HCT116 (cell line): ENCODE data around the gene UBE2G2. TPM values are rescaled to one million over a fixed set of nuclear protein-coding genes. Genes with fewer than 3 reads are reported as not detected.

Source experiments
- ATAC-seq: fragments of 200-7000 bp; cut with Tn5 transposase; 2 replicates; pipeline ENCODE4 v1.9.1; 2020; ENCODE audit warnings: mild to moderate bottlenecking, moderate library complexity
- BruUV-seq: library from RNA; stranded (reverse); fragments of 400-500 nt; replicated peaks from 2 replicates; lab custom pipeline; 2021; lab: Mats Ljungman, UMichigan
- CTCF ChIA-PET: fragments of 300-600 bp; sonication (Branson Sonifier 250); formaldehyde crosslinking; loops from one replicate; lab custom pipeline; 2021; ENCODE audit warnings: antibody characterized with exemption; lab: Charles Lee
- POLR2A ChIA-PET: fragments of 300-600, 350-600 bp; sonication (Branson Sonifier 250); formaldehyde crosslinking; loops from one replicate; lab custom pipeline; 2021; ENCODE audit warnings: antibody characterized with exemption; lab: Charles Lee
- RAD21 ChIA-PET, 2 experiments: fragments of 300-600 bp; sonication (Branson Sonifier 250); formaldehyde crosslinking; loops; one replicate each; lab custom pipeline; 2023; ENCODE audit warnings: low total read pairs in 2 of 2; ENCODE audit not compliant: uncharacterized antibody in 2 of 2, unreplicated experiment in 2 of 2, low non-redundant PET in 1 of 2; lab: Charles Lee
- DNase-seq: peaks from one replicate; pipeline ENCODE4 v3.0.0-alpha.2; 2010; ENCODE audit warnings: low read depth, low spot score
- H2AFZ ChIP-seq: fragments of 200-600 bp; shearing (Covaris generic), sonication (generic); 2 replicates; pipeline ENCODE4 v1.6.1; 2017; ENCODE audit warnings: low read depth, mixed run types, mixed read lengths, antibody characterized with exemption, low read length; ENCODE audit not compliant: poor library complexity, severe bottlenecking
- H3K27ac ChIP-seq: 2 replicates; pipeline ENCODE4 v1.5.1; 2012; ENCODE audit warnings: low read depth, low read length
- H3K27me3 ChIP-seq: fragments of 200-600 bp; sonication (generic); 2 replicates; pipeline ENCODE4 v1.6.1; 2016; ENCODE audit warnings: mixed run types, low read length, mixed read lengths; ENCODE audit not compliant: insufficient read depth
- H3K36me3 ChIP-seq, 2 experiments: fragments of 200-500 bp in 1 of 2; fragments of 200-600 bp in 1 of 2; sonication (Bioruptor generic) in 1 of 2; sonication (generic) in 1 of 2; 2 replicates each; pipeline versions ENCODE4 v1.5.1 to v1.6.1; 2014 to 2016; ENCODE audit warnings: low read length in 2 of 2, inconsistent platforms in 1 of 2, mixed read lengths in 1 of 2, mixed run types in 1 of 2; ENCODE audit not compliant: insufficient read depth in 2 of 2, control insufficient read depth in 1 of 2
- H3K4me1 ChIP-seq, 2 experiments: fragments of 200-600 bp in 1 of 2; sonication (generic) in 1 of 2; 2 replicates each; pipeline versions ENCODE4 v1.5.1 to v1.6.1; 2012 to 2017; ENCODE audit warnings: low read length in 2 of 2, inconsistent platforms in 1 of 2, mild to moderate bottlenecking in 1 of 2, mixed read lengths in 1 of 2, mixed run types in 1 of 2, moderate library complexity in 1 of 2; ENCODE audit not compliant: insufficient read depth in 2 of 2, control insufficient read depth in 1 of 2
- H3K4me2 ChIP-seq: fragments of 200-600 bp; sonication (generic); 2 replicates; pipeline ENCODE4 v1.6.1; 2017; ENCODE audit warnings: mixed run types, low read length, mixed read lengths
- H3K4me3 ChIP-seq, 2 experiments: fragments of 200-600 bp in 1 of 2; sonication (generic) in 1 of 2; replicated peaks in 1 of 2; 2 replicates each; pipeline ENCODE4 v1.5.1; 2011 to 2016; ENCODE audit warnings: low read length in 2 of 2, control low read depth in 1 of 2, low read depth in 1 of 2, mild to moderate bottlenecking in 1 of 2, mixed read lengths in 1 of 2, mixed run types in 1 of 2
- H3K79me2 ChIP-seq: fragments of 200-600 bp; sonication (generic); 2 replicates; pipeline ENCODE4 v1.6.1; 2017; ENCODE audit warnings: mild to moderate bottlenecking, mixed run types, low read length, moderate library complexity, mixed read lengths; ENCODE audit not compliant: insufficient read depth
- H3K9ac ChIP-seq: fragments of 200-600 bp; sonication (generic); 2 replicates; pipeline ENCODE4 v1.6.1; 2016; ENCODE audit warnings: low read length, mixed read lengths
- H3K9me2 ChIP-seq: fragments of 200-600 bp; sonication (generic), shearing (Covaris generic); 2 replicates; pipeline ENCODE4 v1.6.1; 2017; ENCODE audit warnings: mixed run types, mild to moderate bottlenecking, moderate library complexity; ENCODE audit not compliant: insufficient read depth
- H3K9me3 ChIP-seq, 2 experiments: fragments of 200-500 bp in 1 of 2; fragments of 200-600 bp in 1 of 2; sonication (Bioruptor generic) in 1 of 2; sonication (generic) in 1 of 2; 2 replicates each; pipeline ENCODE4 v1.6.1; 2014 to 2017; ENCODE audit warnings: low read length in 2 of 2, mixed read lengths in 2 of 2, inconsistent platforms in 1 of 2, low read depth in 1 of 2, mild to moderate bottlenecking in 1 of 2, mixed run types in 1 of 2, moderate library complexity in 1 of 2; ENCODE audit not compliant: control insufficient read depth in 1 of 2, insufficient read depth in 1 of 2
- H4K20me1 ChIP-seq: fragments of 200-600 bp; sonication (generic), shearing (Covaris generic); 2 replicates; pipeline ENCODE4 v1.6.1; 2017; ENCODE audit warnings: mixed run types, mild to moderate bottlenecking, moderate library complexity; ENCODE audit not compliant: insufficient read depth
- ATF3 ChIP-seq: IDR thresholded peaks from 2 replicates; pipeline ENCODE4 v1.6.1; 2012
- CBX3 ChIP-seq: IDR thresholded peaks from 2 replicates; pipeline ENCODE4 v1.6.1; 2012; ENCODE audit warnings: low read depth
- CEBPB ChIP-seq: IDR thresholded peaks from 2 replicates; pipeline ENCODE4 v1.6.1; 2012; ENCODE audit warnings: low read depth
- EGR1 ChIP-seq: IDR thresholded peaks from 2 replicates; pipeline ENCODE4 v1.6.1; 2012; ENCODE audit warnings: low read depth
- ELF1 ChIP-seq: IDR thresholded peaks from 2 replicates; pipeline ENCODE4 v1.6.1; 2012; ENCODE audit warnings: low read depth, borderline replicate concordance
- EZH2 ChIP-seq: fragments of 200-600 bp; sonication (generic); IDR thresholded peaks from 2 replicates; pipeline ENCODE4 v1.6.1; 2017; ENCODE audit warnings: antibody characterized with exemption, mixed run types
- EZH2phosphoT487 ChIP-seq: fragments of 200-600 bp; IDR thresholded peaks from 2 replicates; pipeline ENCODE4 v1.6.1; 2018; ENCODE audit warnings: antibody characterized with exemption, borderline replicate concordance
- FOSL1 ChIP-seq: IDR thresholded peaks from 2 replicates; pipeline ENCODE4 v1.6.1; 2012; ENCODE audit warnings: low read depth
- MAX ChIP-seq: IDR thresholded peaks from 2 replicates; pipeline ENCODE4 v1.6.1; 2012
- POLR2A ChIP-seq: IDR thresholded peaks from 2 replicates; pipeline ENCODE4 v1.7.0; 2011; ENCODE audit warnings: borderline replicate concordance; ENCODE audit not compliant: insufficient read depth, insufficient read length; ENCODE audit errors: extremely low read depth
- RAD21 ChIP-seq: IDR thresholded peaks from 2 replicates; pipeline ENCODE4 v1.6.1; 2012; ENCODE audit warnings: low read depth, mild to moderate bottlenecking
- SP1 ChIP-seq: IDR thresholded peaks from 2 replicates; pipeline ENCODE4 v1.6.1; 2012; ENCODE audit warnings: low read depth
- TCF7L2 ChIP-seq: IDR thresholded peaks from 2 replicates; pipeline ENCODE4 v1.7.0; 2011; ENCODE audit warnings: borderline replicate concordance, inconsistent platforms; ENCODE audit not compliant: insufficient read depth, insufficient read length; ENCODE audit errors: extremely low read depth
- ZFX ChIP-seq: fragments of 450-650 bp; IDR thresholded peaks from 2 replicates; pipeline ENCODE4 v1.6.1; 2017
- ZNF274 ChIP-seq: fragments of 200-500 bp; sonication (Bioruptor generic); IDR thresholded peaks from 2 replicates; pipeline ENCODE4 v1.6.1; 2014; ENCODE audit warnings: mild to moderate bottlenecking, low read depth, low read length, inconsistent platforms
- intact Hi-C: fragments of 100-400 bp; cut with micrococcal nuclease; formaldehyde crosslinking; loops from 2 replicates; pipeline ENCODE4 v1.10.0; 2022
- total RNA-seq: library from RNA; stranded (reverse); gene quantifications from one replicate; pipeline ENCODE4 v1.2.1, GENCODE V29; 2021; ENCODE audit not compliant: unreplicated experiment
- TF ChIP-seq, protein P1 (sequence below): IDR thresholded peaks from 2 replicates; pipeline ENCODE4 v1.6.1; 2011; ENCODE audit warnings: mild to moderate bottlenecking, low read length, moderate library complexity; ENCODE audit not compliant: insufficient replicate concordance; ENCODE audit errors: extremely low read depth
- TF ChIP-seq, protein P2 (sequence below), 3 experiments: fragments of 200-600 bp in 1 of 3; sonication (generic) in 1 of 3; IDR thresholded peaks in 2 of 3; conservative IDR thresholded peaks in 1 of 3; 2 replicates each; pipeline ENCODE4 v1.5.1; 2012 to 2017; ENCODE audit warnings: low read depth in 2 of 3, low read length in 2 of 3, antibody characterized with exemption in 1 of 3, borderline replicate concordance in 1 of 3, control low read depth in 1 of 3, mild to moderate bottlenecking in 1 of 3, mixed read lengths in 1 of 3, mixed run types in 1 of 3, moderate library complexity in 1 of 3; ENCODE audit not compliant: insufficient read depth in 1 of 3

The UBE2G2 gene
- total RNA-seq, 1 experiment from 2014 or later, result 86.5 TPM

DNA sequence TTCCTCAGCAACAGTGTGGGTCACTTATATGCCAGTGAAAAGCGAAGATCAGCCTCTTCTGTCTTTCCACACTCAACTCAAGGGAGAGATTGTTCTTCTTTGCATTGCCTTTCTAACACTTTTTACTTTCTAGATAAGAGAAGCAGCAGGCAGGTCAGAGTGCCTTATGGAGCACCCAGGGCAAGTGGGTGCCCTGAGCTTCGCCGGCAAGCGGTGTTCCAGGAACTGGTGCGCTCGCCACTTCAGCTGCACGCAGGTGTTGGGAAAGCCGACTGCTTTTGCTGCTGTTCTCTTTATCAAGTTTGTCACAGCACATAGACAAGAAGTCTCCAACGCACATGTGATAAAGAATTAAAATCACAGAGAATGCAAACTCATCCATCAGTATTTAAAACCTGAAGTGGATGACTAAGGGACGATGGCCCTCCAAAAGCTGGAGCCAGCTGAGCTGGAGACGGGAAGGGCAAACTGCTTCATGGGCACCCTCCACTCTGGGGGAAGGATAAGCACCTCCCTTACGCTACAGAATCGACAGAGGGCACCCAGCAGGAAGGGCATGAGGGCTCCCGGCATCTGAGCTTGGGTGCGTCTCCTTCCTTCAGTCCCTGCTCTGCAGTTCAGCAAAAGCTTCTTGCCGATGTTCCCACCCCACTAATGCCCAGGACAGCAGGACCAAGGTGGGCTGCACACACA lies 20.7 kb downstream of the UBE2G2 start:
- peaks cover 11% of the 10 kb centered on the region; the same call in 1 of the 2 replicates for H4K20me1 ChIP-seq
- H3K79me2 ChIP-seq, result peaks cover 100% of the 10 kb centered on the region
- H3K4me1 ChIP-seq, result peaks cover 23 to 27% of the 10 kb centered on the region in 2 experiments
- POLR2A ChIA-PET, result no interaction called here
- no TSS peak for BruUV-seq
- DNase-seq (no peak), ATAC-seq (no peak)
- H2AFZ ChIP-seq, result no peak overlapping the region
- CTCF ChIA-PET, result no interaction called here
- RAD21 ChIA-PET, result no interaction called here
- no peaks in the 10 kb centered on the region for H3K9me3 ChIP-seq
- H3K9me2 ChIP-seq, result no peaks in the 10 kb centered on the region
- H3K27me3 ChIP-seq, result no peaks in the 10 kb centered on the region
- H3K4me2 ChIP-seq, result no peak overlapping the region
- TF ChIP-seq EGR1, result no peak
- no peak for TF ChIP-seq ZNF274
- TF ChIP-seq SP1, result no peak
- no peak for TF ChIP-seq CEBPB
- TF ChIP-seq RAD21, result no peak
- no peak for TF ChIP-seq FOSL1
- TF ChIP-seq EZH2phosphoT487, result no peak
- no peak for TF ChIP-seq ELF1
- TF ChIP-seq, protein P1, sequence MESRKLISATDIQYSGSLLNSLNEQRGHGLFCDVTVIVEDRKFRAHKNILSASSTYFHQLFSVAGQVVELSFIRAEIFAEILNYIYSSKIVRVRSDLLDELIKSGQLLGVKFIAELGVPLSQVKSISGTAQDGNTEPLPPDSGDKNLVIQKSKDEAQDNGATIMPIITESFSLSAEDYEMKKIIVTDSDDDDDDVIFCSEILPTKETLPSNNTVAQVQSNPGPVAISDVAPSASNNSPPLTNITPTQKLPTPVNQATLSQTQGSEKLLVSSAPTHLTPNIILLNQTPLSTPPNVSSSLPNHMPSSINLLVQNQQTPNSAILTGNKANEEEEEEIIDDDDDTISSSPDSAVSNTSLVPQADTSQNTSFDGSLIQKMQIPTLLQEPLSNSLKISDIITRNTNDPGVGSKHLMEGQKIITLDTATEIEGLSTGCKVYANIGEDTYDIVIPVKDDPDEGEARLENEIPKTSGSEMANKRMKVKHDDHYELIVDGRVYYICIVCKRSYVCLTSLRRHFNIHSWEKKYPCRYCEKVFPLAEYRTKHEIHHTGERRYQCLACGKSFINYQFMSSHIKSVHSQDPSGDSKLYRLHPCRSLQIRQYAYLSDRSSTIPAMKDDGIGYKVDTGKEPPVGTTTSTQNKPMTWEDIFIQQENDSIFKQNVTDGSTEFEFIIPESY, result no peak
- no peak for TF ChIP-seq ZFX
- TF ChIP-seq MAX, result no peak
- no peak for TF ChIP-seq TCF7L2
- TF ChIP-seq ATF3, result no peak
- TF ChIP-seq, protein P2, sequence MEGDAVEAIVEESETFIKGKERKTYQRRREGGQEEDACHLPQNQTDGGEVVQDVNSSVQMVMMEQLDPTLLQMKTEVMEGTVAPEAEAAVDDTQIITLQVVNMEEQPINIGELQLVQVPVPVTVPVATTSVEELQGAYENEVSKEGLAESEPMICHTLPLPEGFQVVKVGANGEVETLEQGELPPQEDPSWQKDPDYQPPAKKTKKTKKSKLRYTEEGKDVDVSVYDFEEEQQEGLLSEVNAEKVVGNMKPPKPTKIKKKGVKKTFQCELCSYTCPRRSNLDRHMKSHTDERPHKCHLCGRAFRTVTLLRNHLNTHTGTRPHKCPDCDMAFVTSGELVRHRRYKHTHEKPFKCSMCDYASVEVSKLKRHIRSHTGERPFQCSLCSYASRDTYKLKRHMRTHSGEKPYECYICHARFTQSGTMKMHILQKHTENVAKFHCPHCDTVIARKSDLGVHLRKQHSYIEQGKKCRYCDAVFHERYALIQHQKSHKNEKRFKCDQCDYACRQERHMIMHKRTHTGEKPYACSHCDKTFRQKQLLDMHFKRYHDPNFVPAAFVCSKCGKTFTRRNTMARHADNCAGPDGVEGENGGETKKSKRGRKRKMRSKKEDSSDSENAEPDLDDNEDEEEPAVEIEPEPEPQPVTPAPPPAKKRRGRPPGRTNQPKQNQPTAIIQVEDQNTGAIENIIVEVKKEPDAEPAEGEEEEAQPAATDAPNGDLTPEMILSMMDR (IDR thresholded peaks at IDR 0.05 in 2 of 3, conservative IDR thresholded peaks at IDR 0.05 in 1 of 3; ENCODE audit: borderline replicate concordance in 1 of 3, insufficient read depth in 1 of 3, low read depth in 2 of 3, low read length in 2 of 3), result no peak
- no peak for TF ChIP-seq EZH2
- no peak for TF ChIP-seq POLR2A
- no peak for TF ChIP-seq CBX3
- TF ChIP-seq, all 23 proteins: peak for 0
- Histone ChIP-seq H3K4me3 (no peak overlapping the region), H3K36me3 (peaks cover 12 to 26% of the 10 kb centered on the region in 2 experiments), H3K27ac (no peak overlapping the region), H3K9ac (no peak overlapping the region)
- intact Hi-C loops, result no loop called here
